ENCODE data around the gene ABL1.

Gene ABL1

DNA sequence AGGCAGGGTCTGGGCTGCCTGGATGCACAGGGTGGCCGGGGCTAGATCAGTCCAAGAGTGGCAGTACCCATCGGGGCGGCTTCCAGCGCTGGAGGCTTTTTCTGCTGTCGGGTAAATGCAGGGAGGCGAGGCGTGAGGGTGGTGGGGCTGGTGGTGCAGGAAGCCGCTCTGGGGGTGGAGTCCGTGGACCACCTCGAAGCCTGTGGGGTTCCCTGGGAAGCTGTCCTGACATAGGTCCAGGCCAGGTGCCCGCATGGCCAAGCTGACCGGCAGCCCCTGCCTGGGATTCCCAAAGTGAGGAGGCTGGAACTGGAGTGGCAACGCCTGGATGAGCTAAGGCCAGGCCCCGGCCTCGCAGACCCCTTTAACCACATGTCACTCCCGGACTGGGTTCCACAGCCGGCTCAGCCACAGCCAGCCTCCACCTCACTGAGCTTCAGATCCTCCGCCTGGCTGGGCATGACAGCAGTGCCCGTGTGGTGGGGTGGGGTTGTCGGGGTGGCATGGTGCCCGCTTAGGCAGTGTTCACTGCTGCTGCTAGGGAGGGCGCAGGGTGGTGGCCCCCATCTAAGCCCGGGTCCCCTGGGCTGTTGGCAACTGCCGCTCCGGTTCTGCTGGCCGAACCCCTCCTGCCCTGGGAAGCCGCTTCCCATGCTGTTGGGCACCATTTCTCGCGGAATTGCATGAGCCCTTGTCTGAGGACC lies 62.9 kb downstream of the ABL1 start:
- TF ChIP-seq, protein P1, sequence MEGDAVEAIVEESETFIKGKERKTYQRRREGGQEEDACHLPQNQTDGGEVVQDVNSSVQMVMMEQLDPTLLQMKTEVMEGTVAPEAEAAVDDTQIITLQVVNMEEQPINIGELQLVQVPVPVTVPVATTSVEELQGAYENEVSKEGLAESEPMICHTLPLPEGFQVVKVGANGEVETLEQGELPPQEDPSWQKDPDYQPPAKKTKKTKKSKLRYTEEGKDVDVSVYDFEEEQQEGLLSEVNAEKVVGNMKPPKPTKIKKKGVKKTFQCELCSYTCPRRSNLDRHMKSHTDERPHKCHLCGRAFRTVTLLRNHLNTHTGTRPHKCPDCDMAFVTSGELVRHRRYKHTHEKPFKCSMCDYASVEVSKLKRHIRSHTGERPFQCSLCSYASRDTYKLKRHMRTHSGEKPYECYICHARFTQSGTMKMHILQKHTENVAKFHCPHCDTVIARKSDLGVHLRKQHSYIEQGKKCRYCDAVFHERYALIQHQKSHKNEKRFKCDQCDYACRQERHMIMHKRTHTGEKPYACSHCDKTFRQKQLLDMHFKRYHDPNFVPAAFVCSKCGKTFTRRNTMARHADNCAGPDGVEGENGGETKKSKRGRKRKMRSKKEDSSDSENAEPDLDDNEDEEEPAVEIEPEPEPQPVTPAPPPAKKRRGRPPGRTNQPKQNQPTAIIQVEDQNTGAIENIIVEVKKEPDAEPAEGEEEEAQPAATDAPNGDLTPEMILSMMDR (IDR thresholded peaks at IDR 0.05; ENCODE audit: low read depth, low read length, missing control alignments), result no peak
- H3K4me3 ChIP-seq (ENCODE audit: low read depth, low read length), result no peak overlapping the region
- no peak for DNase-seq (ENCODE audit: low read depth)

GRCh38 chr9:130898552-130898852 lies 63.4 kb downstream of the ABL1 start:
- DNase-seq (ENCODE audit: low read depth), result no peak
- TF ChIP-seq, protein P1 (IDR thresholded peaks at IDR 0.05; ENCODE audit: low read depth, low read length, missing control alignments), result no peak

GRCh38 chr9:130899051-130899748 lies 64.1 kb downstream of the ABL1 start:
- TF ChIP-seq, protein P1 (IDR thresholded peaks at IDR 0.05; ENCODE audit: low read depth, low read length, missing control alignments), result no peak
- no peak for DNase-seq (ENCODE audit: low read depth)
- no peak overlapping the region for H3K4me3 ChIP-seq (ENCODE audit: low read depth, low read length)

More at GRCh38 chr9:130898552-130898852, 63.4 kb downstream of the ABL1 start:
- H3K4me3 ChIP-seq (ENCODE audit: low read depth, low read length), result no peak overlapping the region

DNA sequence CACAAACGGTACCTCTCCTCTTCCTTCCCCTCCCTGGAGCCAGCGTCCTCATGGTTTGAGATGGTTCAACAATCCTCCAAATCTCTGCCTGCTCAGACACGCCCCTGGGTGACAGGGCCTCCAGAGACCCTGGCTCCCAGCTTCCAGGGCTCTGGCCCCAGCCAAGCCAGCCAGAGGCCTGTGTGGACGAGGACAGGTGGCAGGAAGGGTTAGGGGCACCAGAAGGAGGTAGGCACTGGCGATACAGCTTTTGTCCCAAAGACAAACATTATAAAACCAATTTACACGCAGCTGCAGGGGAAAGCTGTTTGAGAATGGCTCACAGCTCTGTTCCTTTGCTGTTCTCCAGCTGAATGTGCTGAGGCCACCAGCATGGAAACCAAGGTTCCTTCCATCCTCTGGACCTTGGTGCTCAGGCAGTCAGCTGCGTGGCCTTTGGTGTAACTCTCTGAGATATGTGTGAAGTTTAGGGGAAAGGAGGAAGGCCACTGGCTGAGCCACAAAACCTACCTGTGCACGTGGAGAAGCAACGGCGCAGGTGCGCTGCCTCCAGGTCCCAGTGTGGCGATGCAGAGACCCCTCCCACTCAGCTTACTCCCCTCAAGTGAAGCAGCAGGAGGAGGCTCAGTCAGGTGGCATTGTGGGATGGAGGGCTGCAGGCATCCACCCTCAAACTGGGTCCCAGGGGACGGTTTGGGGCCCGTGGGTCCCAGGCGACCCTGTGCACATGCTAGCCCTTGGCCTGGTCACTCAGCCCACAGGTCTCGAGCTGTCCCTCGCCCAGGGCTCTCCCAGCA lies 65.8 kb downstream of the ABL1 start:
- H3K4me3 ChIP-seq (ENCODE audit: low read depth, low read length), result no peak overlapping the region
- TF ChIP-seq, protein P1 (IDR thresholded peaks at IDR 0.05; ENCODE audit: low read depth, low read length, missing control alignments), result no peak
- no peak for DNase-seq (ENCODE audit: low read depth)

DNA sequence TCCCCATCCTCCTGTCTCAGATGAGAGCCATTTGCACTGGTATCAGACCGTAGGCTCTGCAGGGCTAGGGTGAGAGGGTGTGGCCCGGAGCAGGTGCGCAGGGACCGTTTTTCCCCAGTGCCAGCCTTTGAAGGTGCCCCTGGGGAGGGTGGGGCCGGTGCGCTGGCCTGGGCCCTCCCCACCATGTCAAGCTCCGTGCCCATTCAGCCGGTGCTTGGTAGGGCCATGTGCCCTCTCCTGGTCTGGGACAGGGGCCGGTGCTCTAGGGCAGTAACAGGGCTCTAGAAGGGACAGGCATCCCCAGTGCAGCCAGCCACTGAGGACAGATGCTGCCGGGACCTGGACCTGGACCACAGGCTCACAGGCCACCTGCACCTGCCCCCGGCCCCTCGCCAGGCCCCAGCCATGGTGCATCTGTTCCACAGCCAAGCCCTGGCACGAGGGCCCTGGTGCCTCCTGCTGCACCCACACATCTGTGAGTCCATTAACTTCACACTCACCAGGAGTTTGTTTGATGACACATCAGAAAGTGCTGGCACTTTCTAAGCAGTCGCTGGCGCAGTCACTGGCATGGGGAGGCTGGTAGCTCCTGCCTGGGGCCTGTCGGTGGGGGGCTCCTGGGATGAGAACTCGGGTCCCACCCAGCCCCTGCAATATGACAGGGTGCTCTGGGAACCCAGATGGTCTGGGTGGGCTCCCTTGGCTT lies 66.6 kb downstream of the ABL1 start:
- TF ChIP-seq, protein P1 (IDR thresholded peaks at IDR 0.05; ENCODE audit: low read depth, low read length, missing control alignments), result no peak
- DNase-seq (ENCODE audit: low read depth), result no peak
- no peak overlapping the region for H3K4me3 ChIP-seq (ENCODE audit: low read depth, low read length)

DNA sequence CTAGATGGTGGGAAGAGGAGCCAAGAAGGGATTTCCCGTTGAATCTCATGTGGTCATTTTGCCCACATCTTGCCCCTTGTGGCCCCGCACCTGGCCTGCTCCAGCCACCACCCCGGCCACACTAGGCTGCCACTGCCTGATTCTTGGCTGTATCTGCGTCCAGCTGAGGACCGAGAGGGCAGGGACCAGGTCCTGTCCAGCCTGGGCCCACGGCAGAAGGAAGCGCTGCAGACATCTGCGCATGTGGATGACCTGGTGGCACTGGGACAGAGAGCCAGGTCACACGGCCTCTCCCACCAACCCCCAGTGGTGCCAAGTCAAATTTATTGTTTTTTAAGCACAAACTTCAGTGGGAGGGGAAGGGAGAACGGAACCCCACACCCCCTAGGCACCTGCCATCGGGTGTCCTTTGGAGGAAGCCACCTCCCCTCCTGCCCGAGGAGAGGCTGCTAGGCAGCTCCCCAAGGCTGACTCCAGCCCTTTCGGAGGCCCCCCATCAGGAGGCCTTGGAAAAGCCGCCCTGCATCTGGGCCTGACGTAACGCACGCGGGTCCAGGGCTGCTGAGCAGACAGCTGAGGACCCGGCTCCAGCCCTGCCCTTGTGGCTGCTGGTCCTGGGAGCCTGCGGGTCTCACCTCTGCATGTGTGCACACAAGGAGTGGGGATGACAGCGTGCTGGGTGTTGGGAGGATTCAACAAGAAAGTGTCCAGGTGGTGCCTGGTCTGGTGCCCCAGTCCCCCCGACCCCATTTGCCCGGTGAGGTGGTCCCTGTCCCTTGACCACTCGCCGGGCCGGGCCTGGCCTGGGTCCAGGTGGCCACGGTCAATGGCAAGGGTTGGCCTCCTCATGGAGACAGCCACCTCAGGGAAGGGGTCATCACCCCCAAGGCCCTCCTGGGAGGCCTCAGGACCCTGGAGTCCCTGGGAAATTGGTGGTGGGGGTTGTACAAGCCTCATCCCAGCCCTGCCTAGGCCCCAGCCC lies 67.4 kb downstream of the ABL1 start:
- H3K4me3 ChIP-seq (ENCODE audit: low read depth, low read length), result no peak overlapping the region
- TF ChIP-seq, protein P1 (IDR thresholded peaks at IDR 0.05; ENCODE audit: low read depth, low read length, missing control alignments), result no peak
- no peak for DNase-seq (ENCODE audit: low read depth)

All from GM12864 (cell line).